ENCODE measurements around the gene PGK1. TPM values are rescaled to one million over a fixed set of nuclear protein-coding genes. Genes with fewer than 3 reads are reported as not detected.
"Not testable (repeated sequence)": the region's sequence is repeated elsewhere in the genome, so short reads cannot be mapped to it uniquely, and the experiment has no call there.

PGK1 gene
- 100 to 1,000 TPM; 665 to 680 TPM for total RNA-seq
- polyA plus RNA-seq, result 454 TPM

DNA sequence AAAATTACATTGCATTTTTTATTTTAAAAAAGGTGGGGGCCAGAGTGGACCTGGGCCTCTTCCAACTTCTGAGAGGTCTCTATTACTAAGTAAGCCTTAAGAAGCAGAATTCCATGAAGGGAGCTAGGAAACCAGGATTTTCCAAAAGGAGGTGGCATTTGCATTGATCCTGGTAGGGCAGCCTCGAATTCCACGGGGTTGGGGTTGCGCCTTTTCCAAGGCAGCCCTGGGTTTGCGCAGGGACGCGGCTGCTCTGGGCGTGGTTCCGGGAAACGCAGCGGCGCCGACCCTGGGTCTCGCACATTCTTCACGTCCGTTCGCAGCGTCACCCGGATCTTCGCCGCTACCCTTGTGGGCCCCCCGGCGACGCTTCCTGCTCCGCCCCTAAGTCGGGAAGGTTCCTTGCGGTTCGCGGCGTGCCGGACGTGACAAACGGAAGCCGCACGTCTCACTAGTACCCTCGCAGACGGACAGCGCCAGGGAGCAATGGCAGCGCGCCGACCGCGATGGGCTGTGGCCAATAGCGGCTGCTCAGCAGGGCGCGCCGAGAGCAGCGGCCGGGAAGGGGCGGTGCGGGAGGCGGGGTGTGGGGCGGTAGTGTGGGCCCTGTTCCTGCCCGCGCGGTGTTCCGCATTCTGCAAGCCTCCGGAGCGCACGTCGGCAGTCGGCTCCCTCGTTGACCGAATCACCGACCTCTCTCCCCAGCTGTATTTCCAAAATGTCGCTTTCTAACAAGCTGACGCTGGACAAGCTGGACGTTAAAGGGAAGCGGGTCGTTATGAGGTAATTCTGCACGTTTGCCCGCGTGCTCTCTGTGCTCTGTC, at the start of gene PGK1:
PGK1 (plus strand) TSS at position 626 of the 824 bp plus-strand sequence; CDS start at position 719, 93 bp downstream.
- no peaks in the 10 kb centered on the region for H3K27me3 ChIP-seq (ENCODE audit: insufficient read depth, low read length, poor library complexity, severe bottlenecking)
- POLR2A ChIA-PET, result interaction anchor here (1.0 to 1.3 kb wide), 3 partner anchors 29 to 204 kb away, joined by 4 read pairs; partner anchors contain the start of gene COX7B
- H3K27ac ChIP-seq (ENCODE audit: low read depth, low read length), result peak within 1 kb of the TSS; percentile 98
- peaks cover 40% of the 10 kb centered on the region for H3K4me1 ChIP-seq (ENCODE audit: insufficient read depth, low read length)
- Mint-ChIP-seq H3K36me3 (peaks cover 0 to 36% (median 0%) of the 10 kb centered on the region in 3 donors), H3K4me3 (peak within 1 kb of the TSS; percentile 87 to 97 (median 90)), H3K9me3 (no peaks in the 10 kb centered on the region), H3K27me3 (peaks cover 0 to 4% of the 10 kb centered on the region in 2 donors), H3K4me1 (peaks cover 45 to 61% (median 53%) of the 10 kb centered on the region in 3 donors), H3K27ac (peak within 1 kb of the TSS; percentile 91 to 98 (median 95))
- peak within 1 kb of the TSS; percentile 98 for H3K4me3 ChIP-seq (ENCODE audit: low read length)
- peaks cover 8% of the 10 kb centered on the region for H3K36me3 ChIP-seq (ENCODE audit: insufficient read depth, low read length)
- peak; percentile 88 to 97 (median 93) for DNase-seq
- CTCF ChIA-PET, result interaction anchor here (0.9 kb wide), 1 partner anchor 205 kb away, joined by 3 read pairs; the partner anchor contains the start of gene COX7B
- no peaks in the 10 kb centered on the region for H3K9me3 ChIP-seq (ENCODE audit: low read length)

DNA sequence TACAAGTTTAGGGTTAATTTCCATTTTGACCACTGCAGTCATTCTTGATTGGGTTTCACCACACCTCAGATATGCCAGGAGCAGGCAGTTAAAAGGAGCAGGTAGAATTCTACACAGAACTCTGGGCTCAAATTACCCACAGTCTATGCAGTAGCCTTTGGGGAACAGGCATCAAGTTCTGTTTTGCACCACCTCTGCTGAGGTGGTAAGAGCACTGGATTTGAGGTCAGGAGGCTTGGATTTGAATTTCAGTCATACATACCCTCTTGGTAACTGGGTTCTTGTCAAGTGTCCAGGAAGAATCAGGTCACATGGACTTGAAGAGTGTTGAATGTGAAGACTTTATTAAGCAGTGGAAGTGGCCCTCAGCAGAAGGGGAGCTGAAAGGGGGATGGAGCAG, 40.4 kb upstream of the PGK1 start:
- Histone ChIP-seq H3K36me3 (ENCODE audit: insufficient read depth, low read length) (no peaks in the 10 kb centered on the region), H3K9me3 (ENCODE audit: low read length) (no peaks in the 10 kb centered on the region), H3K4me3 (ENCODE audit: low read length) (no peak overlapping the region), H3K4me1 (ENCODE audit: insufficient read depth, low read length) (no peaks in the 10 kb centered on the region), H3K27me3 (ENCODE audit: insufficient read depth, low read length, poor library complexity, severe bottlenecking) (no peaks in the 10 kb centered on the region), H3K27ac (ENCODE audit: low read depth, low read length) (no peak overlapping the region)
- Mint-ChIP-seq H3K36me3 (no peaks in the 10 kb centered on the region), H3K27me3 (peaks cover 0 to 2% of the 10 kb centered on the region in 2 donors), H3K4me3 (no peak overlapping the region), H3K9me3 (no peaks in the 10 kb centered on the region), H3K27ac (no peak overlapping the region), H3K4me1 (peaks cover 1 to 13% (median 4%) of the 10 kb centered on the region in 3 donors)
- CTCF ChIA-PET, result no interaction called here
- DNase-seq, result no peak
- POLR2A ChIA-PET, result no interaction called here

DNA sequence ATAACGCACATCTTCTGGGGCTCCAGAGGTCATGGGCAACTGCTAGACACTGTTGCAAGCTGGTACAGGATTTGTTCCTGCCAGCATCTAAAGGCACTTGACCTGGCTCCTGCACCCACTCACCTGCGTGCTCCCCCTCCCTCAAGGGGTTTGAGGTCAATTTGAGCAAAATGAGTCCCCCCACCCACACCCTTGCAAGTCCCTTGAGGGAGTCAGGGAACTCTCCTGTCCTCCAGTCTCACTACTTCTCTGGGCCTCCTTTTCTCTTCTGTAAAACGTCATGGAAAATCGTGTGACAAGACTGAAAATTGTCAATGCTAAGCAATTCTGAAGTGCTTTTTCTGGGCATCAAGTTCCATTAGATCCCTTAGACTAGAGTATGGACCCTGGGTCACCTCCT, 39.9 kb upstream of the PGK1 start:
- Mint-ChIP-seq H3K4me3 (no peak overlapping the region), H3K27me3 (peaks cover 0 to 2% of the 10 kb centered on the region in 2 donors), H3K9me3 (no peaks in the 10 kb centered on the region), H3K4me1 (peaks cover 1 to 13% (median 4%) of the 10 kb centered on the region in 3 donors), H3K27ac (no peak overlapping the region), H3K36me3 (peaks cover 0 to 2% (median 0%) of the 10 kb centered on the region in 3 donors)
- Histone ChIP-seq H3K27me3 (ENCODE audit: insufficient read depth, low read length, poor library complexity, severe bottlenecking) (no peaks in the 10 kb centered on the region), H3K9me3 (ENCODE audit: low read length) (no peaks in the 10 kb centered on the region), H3K4me3 (ENCODE audit: low read length) (no peak overlapping the region), H3K27ac (ENCODE audit: low read depth, low read length) (no peak overlapping the region), H3K36me3 (ENCODE audit: insufficient read depth, low read length) (no peaks in the 10 kb centered on the region), H3K4me1 (ENCODE audit: insufficient read depth, low read length) (no peaks in the 10 kb centered on the region)
- CTCF ChIA-PET, result no interaction called here
- no peak for DNase-seq
- POLR2A ChIA-PET, result no interaction called here

DNA sequence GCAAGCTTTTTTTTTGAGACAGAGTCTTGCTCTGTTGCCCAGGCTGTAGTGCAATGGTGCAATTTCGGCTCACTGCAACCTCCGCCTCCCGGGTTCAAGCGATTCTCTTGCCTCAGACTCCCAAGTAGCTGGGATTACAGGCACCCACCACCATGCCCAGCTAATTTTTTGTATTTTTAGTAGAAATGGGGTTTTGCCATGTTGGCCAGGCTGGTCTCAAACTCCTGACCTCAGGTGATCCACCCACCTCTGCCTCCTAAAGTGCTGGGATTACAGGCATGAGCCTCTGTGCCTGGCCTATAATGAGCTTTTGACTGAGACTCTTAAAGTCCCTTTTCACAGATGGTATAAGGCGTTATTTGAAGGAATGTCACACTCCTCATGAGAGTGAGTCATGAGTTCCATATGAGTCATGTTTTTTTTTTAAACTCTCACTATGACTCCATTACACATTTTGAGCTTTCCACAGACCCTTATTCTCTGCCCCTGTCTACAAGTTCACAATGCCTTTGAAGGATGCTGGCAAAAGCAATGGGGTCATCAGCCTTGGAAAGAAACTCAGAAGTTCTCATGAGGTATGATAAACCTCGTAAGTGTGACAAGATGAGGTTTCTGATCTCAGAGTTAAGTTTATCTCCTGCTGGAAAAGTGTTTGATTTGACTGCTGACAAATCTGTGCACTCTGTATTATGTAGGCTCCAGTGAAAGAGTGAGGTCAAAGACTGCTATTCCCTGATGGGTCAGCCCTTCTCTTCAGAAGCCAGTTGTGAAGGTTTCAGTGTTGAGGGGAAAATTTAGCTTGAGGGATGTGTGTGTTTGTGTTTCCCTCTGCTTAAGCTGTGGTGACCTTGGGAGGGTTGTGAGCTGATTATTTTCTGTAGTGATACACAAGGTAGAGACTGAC, 39.1 kb upstream of the PGK1 start:
- H3K27ac ChIP-seq (ENCODE audit: low read depth, low read length); H3K36me3 Mint-ChIP-seq; H3K9me3 Mint-ChIP-seq; DNase-seq; CTCF ChIA-PET; H3K9me3 ChIP-seq (ENCODE audit: low read length); H3K36me3 ChIP-seq (ENCODE audit: insufficient read depth, low read length); H3K27me3 Mint-ChIP-seq; H3K27me3 ChIP-seq (ENCODE audit: insufficient read depth, low read length, poor library complexity, severe bottlenecking); POLR2A ChIA-PET; H3K4me1 ChIP-seq (ENCODE audit: insufficient read depth, low read length); H3K4me3 ChIP-seq (ENCODE audit: low read length); H3K4me3 Mint-ChIP-seq: not testable (repeated sequence)
- Mint-ChIP-seq H3K27ac (peak overlapping the region in 2 of 8 donors; percentile 45 to 67), H3K4me1 (peaks cover 1 to 13% (median 4%) of the 10 kb centered on the region in 3 donors)

DNA sequence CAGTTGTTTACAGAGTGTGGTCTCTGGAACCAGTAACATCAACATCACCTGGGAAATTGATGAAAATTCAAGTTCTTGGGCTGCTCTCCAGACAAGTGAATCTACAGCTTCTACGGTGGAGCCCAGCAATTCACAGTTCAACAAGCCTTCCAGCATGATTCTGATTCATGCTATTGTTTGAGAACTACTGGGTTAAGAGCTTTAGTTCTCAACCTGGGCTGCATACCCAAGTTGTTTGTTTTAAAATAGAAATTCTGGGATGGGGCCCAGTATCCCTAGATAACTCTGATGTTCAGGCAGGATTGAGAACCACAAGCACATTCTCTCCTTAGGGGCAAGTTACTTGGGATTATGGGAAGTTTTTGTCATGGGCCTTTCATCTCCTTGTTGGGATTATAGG, 37.9 kb upstream of the PGK1 start:
- ChIA-PET POLR2A (no interaction called here), CTCF (no interaction called here)
- no peaks in the 10 kb centered on the region for H3K4me1 ChIP-seq (ENCODE audit: insufficient read depth, low read length)
- no peak for DNase-seq
- no peaks in the 10 kb centered on the region for H3K9me3 ChIP-seq (ENCODE audit: low read length)
- no peak overlapping the region for H3K4me3 Mint-ChIP-seq
- peaks cover 1 to 13% (median 4%) of the 10 kb centered on the region in 3 donors for H3K4me1 Mint-ChIP-seq
- H3K27me3 ChIP-seq (ENCODE audit: insufficient read depth, low read length, poor library complexity, severe bottlenecking), result no peaks in the 10 kb centered on the region
- H3K27me3 Mint-ChIP-seq, result no peaks in the 10 kb centered on the region
- no peak overlapping the region for H3K4me3 ChIP-seq (ENCODE audit: low read length)
- no peak overlapping the region for H3K27ac Mint-ChIP-seq
- peaks cover 0 to 5% (median 0%) of the 10 kb centered on the region in 3 donors for H3K36me3 Mint-ChIP-seq
- no peak overlapping the region for H3K27ac ChIP-seq (ENCODE audit: low read depth, low read length)
- no peaks in the 10 kb centered on the region for H3K36me3 ChIP-seq (ENCODE audit: insufficient read depth, low read length)
- H3K9me3 Mint-ChIP-seq, result no peaks in the 10 kb centered on the region

DNA sequence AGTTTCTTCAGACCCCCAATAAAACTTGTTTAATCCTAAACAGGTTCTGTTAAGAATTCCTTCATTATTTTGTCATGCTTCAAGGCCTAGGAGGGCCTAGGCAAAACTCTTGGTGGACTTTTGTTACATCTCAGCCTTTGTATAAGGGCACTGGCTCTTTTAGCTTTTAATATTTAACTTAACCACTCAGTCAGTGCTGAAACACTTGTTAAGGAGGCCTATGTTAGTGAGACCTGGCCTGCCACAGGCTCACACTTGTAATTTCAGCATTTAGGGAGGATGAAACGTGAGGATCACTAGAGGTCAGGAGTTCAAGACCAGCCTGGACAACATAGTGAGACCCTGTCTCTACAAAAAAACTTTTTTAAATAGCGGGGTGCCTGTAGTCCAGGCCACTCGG, 32.7 kb upstream of the PGK1 start:
- Mint-ChIP-seq H3K9me3 (peaks cover 7 to 12% (median 7%) of the 10 kb centered on the region in 5 donors), H3K27ac (peak overlapping the region in 2 of 8 donors; percentile 27 to 81), H3K4me3 (no peak overlapping the region), H3K36me3 (peaks cover 0 to 5% (median 2%) of the 10 kb centered on the region in 3 donors), H3K27me3 (no peaks in the 10 kb centered on the region), H3K4me1 (peaks cover 11 to 24% (median 16%) of the 10 kb centered on the region in 3 donors)
- no peaks in the 10 kb centered on the region for H3K27me3 ChIP-seq (ENCODE audit: insufficient read depth, low read length, poor library complexity, severe bottlenecking)
- ChIA-PET POLR2A (no interaction called here), CTCF (interaction anchor here (1.7 kb wide), 1 partner anchor 21 kb away, joined by 4 read pairs; no protein-coding TSS in a partner anchor)
- no peaks in the 10 kb centered on the region for H3K36me3 ChIP-seq (ENCODE audit: insufficient read depth, low read length)
- H3K9me3 ChIP-seq (ENCODE audit: low read length), result no peaks in the 10 kb centered on the region
- H3K4me3 ChIP-seq (ENCODE audit: low read length), result no peak overlapping the region
- no peak for DNase-seq
- no peak overlapping the region for H3K27ac ChIP-seq (ENCODE audit: low read depth, low read length)
- H3K4me1 ChIP-seq (ENCODE audit: insufficient read depth, low read length), result no peaks in the 10 kb centered on the region

DNA sequence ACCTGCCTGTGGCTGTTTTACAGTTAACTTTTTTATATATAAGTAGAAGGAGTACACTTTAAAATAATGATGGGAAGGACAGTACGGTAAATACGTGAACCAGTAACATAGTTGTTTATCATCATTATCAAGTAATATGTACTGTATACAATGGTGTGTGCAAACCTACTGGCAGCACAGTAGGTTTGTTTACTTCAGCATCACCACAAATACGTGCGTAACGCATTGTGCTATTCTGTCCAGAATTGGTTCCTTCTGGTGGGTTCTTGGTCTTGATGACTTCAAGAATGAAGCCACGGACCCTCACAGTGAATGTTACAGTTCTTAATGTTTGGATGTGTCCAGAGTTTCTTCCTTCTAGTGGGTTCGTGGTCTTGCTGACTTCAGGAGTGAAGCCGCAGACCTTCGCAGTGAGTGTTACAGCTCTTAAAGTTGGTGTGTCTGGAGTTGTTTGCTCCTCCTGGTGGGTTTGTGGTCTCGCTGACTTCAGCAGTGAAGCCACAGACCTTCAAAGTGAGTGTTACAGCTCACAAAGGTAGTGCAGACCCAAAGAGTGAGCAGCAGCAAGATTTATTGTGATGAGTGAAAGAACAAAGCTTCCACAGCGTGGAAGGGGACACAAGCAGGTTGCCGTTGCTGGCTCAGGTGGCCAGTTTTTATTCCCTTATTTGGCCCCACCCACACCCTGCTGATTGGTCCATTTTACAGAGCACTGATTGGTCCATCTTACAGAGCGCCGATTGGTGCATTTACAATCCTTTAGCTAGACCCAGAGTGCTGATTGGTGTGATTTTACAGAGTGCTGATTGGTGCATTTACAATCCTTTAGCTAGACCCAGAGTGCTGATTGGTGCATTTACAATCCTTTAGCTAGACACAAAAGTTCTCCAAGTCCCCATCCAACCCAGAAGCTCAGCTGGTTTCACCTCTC, 30.6 kb upstream of the PGK1 start:
- peaks cover 7 to 19% (median 14%) of the 10 kb centered on the region in 5 donors for H3K9me3 Mint-ChIP-seq
- peaks cover 9 to 17% (median 16%) of the 10 kb centered on the region in 3 donors for H3K4me1 Mint-ChIP-seq
- H3K4me3 ChIP-seq (ENCODE audit: low read length); H3K27ac ChIP-seq (ENCODE audit: low read depth, low read length); H3K27me3 Mint-ChIP-seq; H3K27me3 ChIP-seq (ENCODE audit: insufficient read depth, low read length, poor library complexity, severe bottlenecking); H3K9me3 ChIP-seq (ENCODE audit: low read length); H3K36me3 ChIP-seq (ENCODE audit: insufficient read depth, low read length); H3K36me3 Mint-ChIP-seq; H3K4me1 ChIP-seq (ENCODE audit: insufficient read depth, low read length): not testable (repeated sequence)
- DNase-seq, result peak; percentile 2 to 79 (median 75)
- peak overlapping the region; percentile 70 to 95 (median 88) for H3K27ac Mint-ChIP-seq
- ChIA-PET POLR2A (interaction anchor here (0.5 to 1.4 kb wide), 3 partner anchors 31 to 163 kb away, joined by 3 to 4 read pairs (median 3); partner anchors contain the start of genes ATP7A and PGK1), CTCF (interaction anchor here (0.6 to 1.9 kb wide), 7 partner anchors 15 to 174 kb away, joined by 3 to 5 read pairs (median 3); partner anchors contain the start of genes ATP7A and COX7B)
- H3K4me3 Mint-ChIP-seq, result peak overlapping the region in 6 of 7 donors; percentile 28 to 75 (median 62)

All from CD8-positive, alpha-beta memory T cell (primary cell).